Measurements from ENCODE around the gene CNMD. TPM values are rescaled to one million over a fixed set of nuclear protein-coding genes. Genes with fewer than 3 reads are reported as not detected.

The CNMD gene
- total RNA-seq, 1 donor from 2014 or later, result not detected

GRCh38 chr13:52760077-52760476 is 20.5 kb upstream of the CNMD start:
- DNase-seq, result no peak
- Histone ChIP-seq H3K4me1 (no peaks in the 10 kb centered on the region), H3K4me3 (no peak overlapping the region), H3K36me3 (no peaks in the 10 kb centered on the region), H3K9me3 (replicated peaks) (no peaks in the 10 kb centered on the region), H3K27ac (replicated peaks) (no peak overlapping the region), H3K27me3 (ENCODE audit: low read depth) (peaks cover 29% of the 10 kb centered on the region)
- TF ChIP-seq CTCF (IDR thresholded peaks at IDR 0.05; ENCODE audit: borderline replicate concordance), result no peak
- intact Hi-C loops (cut with micrococcal nuclease), result no loop called here

GRCh38 chr13:52758114-52758513 is 18.5 kb upstream of the CNMD start:
- no peak for DNase-seq
- Histone ChIP-seq H3K4me3 (no peak overlapping the region), H3K36me3 (no peaks in the 10 kb centered on the region), H3K27ac (replicated peaks) (no peak overlapping the region), H3K27me3 (ENCODE audit: low read depth) (peaks cover 24% of the 10 kb centered on the region), H3K9me3 (replicated peaks) (no peaks in the 10 kb centered on the region), H3K4me1 (no peaks in the 10 kb centered on the region)
- intact Hi-C loops (cut with micrococcal nuclease), result no loop called here
- TF ChIP-seq CTCF (IDR thresholded peaks at IDR 0.05; ENCODE audit: borderline replicate concordance), result no peak

GRCh38 chr13:52751196-52751595 is 11.6 kb upstream of the CNMD start:
- intact Hi-C loops (cut with micrococcal nuclease), result no loop called here
- no peak overlapping the region for H3K4me3 ChIP-seq
- no peaks in the 10 kb centered on the region for H3K9me3 ChIP-seq (replicated peaks)
- no peak overlapping the region for H3K27ac ChIP-seq (replicated peaks)
- no peak for TF ChIP-seq CTCF (IDR thresholded peaks at IDR 0.05; ENCODE audit: borderline replicate concordance)
- peaks cover 43% of the 10 kb centered on the region for H3K27me3 ChIP-seq (ENCODE audit: low read depth)
- no peak for DNase-seq
- H3K36me3 ChIP-seq, result no peaks in the 10 kb centered on the region
- H3K4me1 ChIP-seq, result no peaks in the 10 kb centered on the region

DNA sequence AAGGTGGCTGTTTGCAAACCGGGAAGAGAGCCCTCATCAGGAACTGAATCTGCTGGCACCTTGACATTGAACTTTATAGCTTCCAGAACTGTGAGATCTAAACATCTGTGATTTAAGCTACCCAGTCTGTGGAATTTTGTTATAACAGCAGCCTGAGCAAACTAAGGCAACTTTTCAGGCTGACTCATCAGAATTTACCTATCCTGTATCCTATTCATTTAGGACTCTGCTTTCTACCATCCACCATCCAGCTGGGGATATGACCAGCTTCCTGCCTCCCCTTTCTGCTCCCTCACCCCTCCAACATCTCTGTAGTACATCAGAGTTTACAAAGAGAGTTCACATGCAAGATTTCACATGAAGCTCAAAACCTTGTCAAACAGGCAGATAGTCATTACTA is 11.1 kb upstream of the CNMD start:
- Histone ChIP-seq H3K4me3 (no peak overlapping the region), H3K36me3 (no peaks in the 10 kb centered on the region), H3K27me3 (ENCODE audit: low read depth) (peaks cover 47% of the 10 kb centered on the region), H3K4me1 (no peaks in the 10 kb centered on the region), H3K9me3 (replicated peaks) (no peaks in the 10 kb centered on the region), H3K27ac (replicated peaks) (no peak overlapping the region)
- intact Hi-C loops (cut with micrococcal nuclease), result no loop called here
- no peak for TF ChIP-seq CTCF (IDR thresholded peaks at IDR 0.05; ENCODE audit: borderline replicate concordance)
- DNase-seq, result no peak

- intact Hi-C loops (cut with micrococcal nuclease), result no loop called here
- DNase-seq, result no peak
- TF ChIP-seq CTCF (IDR thresholded peaks at IDR 0.05; ENCODE audit: borderline replicate concordance), result no peak
- Histone ChIP-seq H3K27ac (replicated peaks) (no peak overlapping the region), H3K4me3 (no peak overlapping the region), H3K4me1 (no peaks in the 10 kb centered on the region), H3K27me3 (ENCODE audit: low read depth) (peaks cover 60% of the 10 kb centered on the region), H3K36me3 (no peaks in the 10 kb centered on the region), H3K9me3 (replicated peaks) (no peaks in the 10 kb centered on the region)
Observed at GRCh38 chr13:52749419-52749818, 9.8 kb upstream of the CNMD start.

GRCh38 chr13:52746141-52746540 is 6.5 kb upstream of the CNMD start:
- no peak overlapping the region for H3K27ac ChIP-seq (replicated peaks)
- no peak overlapping the region for H3K4me3 ChIP-seq
- DNase-seq, result no peak
- TF ChIP-seq CTCF (IDR thresholded peaks at IDR 0.05; ENCODE audit: borderline replicate concordance), result no peak
- H3K36me3 ChIP-seq, result no peaks in the 10 kb centered on the region
- intact Hi-C loops (cut with micrococcal nuclease), result no loop called here
- peaks cover 7% of the 10 kb centered on the region for H3K9me3 ChIP-seq (replicated peaks)
- peaks cover 87% of the 10 kb centered on the region for H3K27me3 ChIP-seq (ENCODE audit: low read depth)
- H3K4me1 ChIP-seq, result no peaks in the 10 kb centered on the region

Data from left ventricle myocardium inferior (tissue), 1 donor.